Measurements from ENCODE around the gene GPC3.

Gene GPC3

DNA sequence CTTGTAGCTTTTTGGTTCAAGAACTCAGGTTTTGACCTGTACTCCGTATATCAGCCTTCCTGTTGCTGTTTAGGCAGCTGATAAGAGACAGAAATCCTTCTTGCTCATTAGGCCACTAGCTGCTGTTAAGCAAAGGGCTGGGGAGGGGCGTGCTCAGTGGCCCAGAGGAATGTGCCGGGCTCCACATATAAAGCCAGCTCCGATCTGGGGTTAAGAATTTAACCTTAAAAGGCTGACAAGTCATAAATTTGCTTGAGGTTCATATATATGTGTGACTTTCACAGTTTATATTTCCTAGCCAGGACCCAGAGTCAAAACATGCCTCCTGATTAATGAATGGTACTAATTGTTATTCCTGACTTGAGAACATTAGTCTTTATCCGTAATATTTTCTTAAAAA, 15.3 kb downstream of the GPC3 start:
- no peak for DNase-seq (ENCODE audit: low spot score)
- no peak for FAIRE-seq

DNA sequence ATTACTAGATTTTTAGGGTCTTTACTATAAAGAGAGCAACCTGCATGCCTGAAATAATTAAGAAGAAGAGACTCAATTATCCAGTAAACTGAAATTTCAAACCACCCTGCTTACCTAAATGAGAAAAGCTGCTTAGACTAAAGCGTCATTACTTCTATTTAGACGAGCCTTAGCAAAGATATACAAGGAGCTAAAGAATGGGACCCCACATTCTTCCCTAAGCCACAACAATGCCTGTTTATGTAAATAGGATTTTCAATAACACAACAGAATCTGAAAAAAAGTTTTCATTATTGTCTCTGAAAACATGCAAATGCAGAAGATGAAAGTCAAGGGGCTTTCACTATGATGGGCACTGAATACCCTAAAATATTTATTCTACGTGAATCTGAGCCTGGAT, 16.2 kb downstream of the GPC3 start:
- FAIRE-seq = no peak
- DNase-seq (ENCODE audit: low spot score) = no peak

DNA sequence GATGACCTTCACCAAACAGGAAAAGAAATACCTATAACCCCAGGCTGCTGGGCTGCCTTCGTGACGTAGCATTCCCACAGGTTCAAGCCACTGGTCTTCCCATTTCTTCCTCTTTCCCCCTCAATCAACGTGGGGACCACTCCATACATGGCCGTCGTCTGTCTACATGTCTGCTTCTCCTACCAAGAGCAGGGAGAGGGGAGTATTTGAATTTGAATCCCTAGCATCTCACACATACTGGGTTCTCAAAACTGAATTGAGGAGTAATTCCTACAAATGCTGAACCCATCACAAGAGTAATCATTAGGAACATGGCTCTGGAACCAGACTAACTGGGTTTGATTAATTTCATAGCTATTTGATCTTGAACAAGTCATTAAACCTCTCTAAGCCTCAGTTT, 17.3 kb downstream of the GPC3 start:
- DNase-seq (ENCODE audit: low spot score) = no peak
- FAIRE-seq = no peak

DNA sequence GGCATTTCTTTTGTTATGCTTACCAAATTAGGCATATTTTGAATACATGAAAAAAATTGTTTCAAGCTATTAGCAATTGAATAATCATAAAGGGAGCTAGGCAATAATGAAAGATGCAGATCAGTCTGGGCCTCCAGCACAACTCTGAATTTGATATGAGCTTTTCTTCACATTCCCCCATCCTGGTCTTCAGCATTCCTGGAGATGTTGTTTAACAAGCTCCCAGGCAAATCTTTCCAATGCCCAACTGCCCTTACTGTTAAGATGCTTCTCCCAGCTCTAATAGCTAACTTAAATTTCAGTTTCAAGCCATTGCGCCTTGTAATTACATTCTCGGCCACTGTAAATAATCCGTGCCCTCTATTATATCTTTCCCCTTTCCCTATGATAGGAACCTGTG, 19.2 kb downstream of the GPC3 start:
- no peak for FAIRE-seq
- no peak for DNase-seq (ENCODE audit: low spot score)

DNA sequence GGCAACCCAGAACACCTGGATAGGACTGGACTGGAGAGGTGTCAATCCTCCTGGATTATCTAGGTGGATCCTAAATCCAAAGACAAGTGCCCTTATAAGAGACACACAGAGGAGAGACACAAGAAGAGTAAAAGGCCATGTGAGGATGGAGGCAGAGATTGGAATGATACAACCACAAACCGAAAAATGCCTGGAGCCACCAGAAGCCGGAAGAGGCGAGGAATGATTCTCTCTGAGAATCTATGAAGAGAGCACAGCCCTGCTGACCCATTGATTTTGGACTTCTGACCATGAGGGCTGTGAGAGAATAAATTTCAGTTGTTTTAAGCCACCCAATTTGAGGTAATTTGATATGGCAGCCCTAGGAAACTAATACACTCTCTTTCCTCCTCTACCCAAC, 20.1 kb downstream of the GPC3 start:
- FAIRE-seq = no peak
- no peak for DNase-seq (ENCODE audit: low spot score)

DNA sequence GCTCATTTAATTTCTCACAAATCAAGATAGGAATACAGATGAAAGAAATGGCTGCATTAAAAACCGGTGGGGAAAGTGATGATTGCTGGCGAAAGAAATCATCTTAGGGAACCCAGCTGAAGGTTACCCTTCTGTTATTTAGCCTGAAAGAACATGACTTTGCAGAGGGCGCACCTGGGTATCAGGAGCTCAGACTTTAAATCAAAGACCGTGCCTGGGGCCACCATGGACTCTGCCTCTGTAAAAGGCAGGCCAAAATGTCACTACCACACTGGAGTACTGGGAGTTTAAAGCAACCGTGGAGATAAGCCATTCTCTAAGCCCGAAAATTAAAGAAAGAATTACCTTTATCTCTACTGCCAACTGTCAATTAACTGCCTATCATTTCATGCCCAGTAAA, 24.3 kb downstream of the GPC3 start:
- FAIRE-seq = no peak

DNA sequence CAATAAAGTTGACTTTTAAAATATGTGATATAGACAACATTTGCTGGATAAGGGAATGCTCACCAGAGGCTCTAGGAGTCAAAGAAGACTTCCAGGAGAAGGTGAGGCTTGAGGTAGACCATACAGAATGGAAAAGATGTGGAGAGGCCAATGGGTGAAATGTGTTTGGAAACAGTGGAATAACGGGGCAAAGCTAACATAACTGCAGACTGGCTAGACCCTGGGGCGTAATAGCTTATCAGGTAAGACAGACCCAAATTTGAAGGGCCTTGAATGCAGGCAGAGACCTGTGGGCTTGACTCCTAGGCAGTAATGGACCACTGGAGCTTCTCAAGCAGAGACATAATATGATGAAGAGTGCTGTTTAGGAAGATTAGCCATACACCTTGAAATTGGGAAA, 25.4 kb downstream of the GPC3 start:
- FAIRE-seq = no peak
- DNase-seq (ENCODE audit: low spot score) = no peak

More for the DNA sequence above, 24.3 kb downstream of the GPC3 start:
- no peak for DNase-seq (ENCODE audit: low spot score)

DNA sequence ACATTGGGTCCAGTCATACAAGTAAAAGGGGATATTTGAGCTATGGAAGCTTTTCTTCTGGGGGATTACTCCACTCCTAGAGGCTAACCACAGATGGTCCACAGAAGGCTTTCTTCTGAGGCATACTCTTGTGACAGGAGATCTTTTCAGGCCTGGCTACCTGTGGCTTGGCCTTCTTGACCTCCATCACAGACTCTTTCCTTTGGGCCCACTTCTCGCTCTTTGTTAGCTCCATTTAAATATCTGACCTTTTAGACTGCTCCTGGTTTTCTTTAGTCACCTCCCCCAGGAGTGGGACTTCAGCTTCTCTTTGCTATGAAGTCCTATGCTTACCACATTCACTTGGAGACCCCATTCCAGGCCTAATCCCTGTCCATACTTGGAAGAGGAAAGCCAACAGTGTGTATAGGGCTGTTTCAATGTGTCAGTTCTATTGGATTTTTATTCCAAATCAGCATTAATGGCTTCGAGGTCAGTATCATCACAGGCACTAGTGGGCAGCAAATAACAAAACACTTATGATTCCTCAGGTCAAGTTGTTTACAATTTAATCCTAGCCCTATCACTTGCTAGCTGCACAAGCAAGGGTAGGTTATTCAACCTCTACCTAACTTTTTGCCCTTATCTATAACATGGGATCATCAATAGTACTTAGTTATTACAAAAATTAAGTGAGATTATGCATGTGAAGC, 26.3 kb downstream of the GPC3 start:
- DNase-seq (ENCODE audit: low spot score) (no peak), FAIRE-seq (no peak)

DNA sequence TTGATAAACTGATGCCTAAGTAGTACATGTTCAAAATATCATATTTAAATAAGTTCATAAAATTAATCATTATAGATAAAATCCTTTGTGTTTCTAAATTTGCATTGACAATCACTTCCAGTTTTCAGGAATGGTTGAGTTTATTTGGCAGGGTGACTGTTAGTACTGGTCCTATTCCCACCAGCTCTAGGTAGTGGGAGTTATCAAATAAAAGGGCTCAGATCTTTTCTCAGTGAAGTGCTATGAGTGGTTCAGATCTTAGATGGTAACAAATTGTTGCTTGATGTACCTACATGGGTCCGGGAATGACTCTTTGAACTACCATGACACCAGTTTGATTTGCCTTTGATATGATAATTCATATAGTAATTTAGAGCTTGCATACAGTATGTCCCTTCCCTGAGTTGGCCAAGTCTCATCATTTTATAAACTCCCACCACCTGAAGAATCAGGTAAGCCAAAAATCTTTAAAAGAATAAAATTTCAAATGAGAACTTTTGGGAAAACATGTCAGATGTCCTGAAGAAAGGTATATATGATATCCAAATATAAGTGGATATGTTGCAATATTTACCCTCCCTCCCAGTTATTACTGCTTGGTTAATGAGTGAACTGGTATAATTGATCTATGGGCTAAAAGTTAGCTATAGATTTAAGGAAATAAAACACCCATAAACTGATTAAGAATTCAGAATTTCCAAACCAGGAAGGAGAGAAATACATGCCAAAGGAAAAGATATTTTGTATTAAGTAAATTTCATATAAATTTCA, 28.6 kb downstream of the GPC3 start:
- DNase-seq (ENCODE audit: low spot score) (no peak), FAIRE-seq (no peak)

DNA sequence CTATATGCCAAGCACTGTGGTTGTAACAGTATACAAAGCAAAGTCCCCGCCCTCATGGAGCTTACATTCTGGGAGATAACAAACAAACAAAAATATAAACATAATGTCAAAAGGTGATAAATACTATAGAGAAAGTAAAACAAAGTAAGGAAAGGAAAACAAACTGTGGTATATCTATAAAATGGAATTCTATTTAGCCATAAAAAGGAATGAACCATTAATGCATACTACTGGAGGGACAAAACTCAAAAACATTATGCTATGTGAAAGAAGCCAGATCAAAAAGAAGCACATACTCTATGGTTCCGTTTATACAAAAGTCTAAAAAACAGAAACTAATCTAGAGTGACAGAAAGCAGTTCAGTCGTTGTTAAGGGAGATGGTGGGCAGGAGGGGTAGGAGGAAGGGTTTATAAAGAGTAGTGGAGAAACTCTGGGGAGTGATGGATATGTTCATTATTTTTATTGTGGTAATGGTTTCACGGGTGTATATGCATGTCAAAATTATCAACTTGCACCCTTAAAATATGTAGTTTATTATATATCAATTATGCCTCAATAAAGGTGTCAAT, 31.5 kb downstream of the GPC3 start:
- DNase-seq (ENCODE audit: low spot score) (no peak), FAIRE-seq (no peak)

DNA sequence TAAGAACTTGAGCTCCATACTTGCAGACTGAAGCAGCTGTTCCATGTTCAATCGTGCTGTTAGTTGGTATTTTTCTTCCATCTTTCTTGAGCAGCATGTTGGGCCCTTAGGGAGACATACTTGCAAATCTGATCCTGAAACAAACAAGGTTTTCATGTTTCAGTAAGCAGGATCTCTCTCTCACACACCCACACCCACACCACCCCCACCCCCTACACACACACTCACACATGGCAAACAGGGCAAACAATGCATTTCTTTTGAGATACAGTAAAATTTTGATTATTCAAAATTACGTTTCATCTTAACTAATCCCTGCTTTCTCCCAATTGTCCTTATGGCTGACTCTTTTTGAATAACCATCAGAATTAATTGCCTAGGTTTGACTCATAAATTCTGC, 32.3 kb downstream of the GPC3 start:
- no peak for DNase-seq (ENCODE audit: low spot score)

DNA sequence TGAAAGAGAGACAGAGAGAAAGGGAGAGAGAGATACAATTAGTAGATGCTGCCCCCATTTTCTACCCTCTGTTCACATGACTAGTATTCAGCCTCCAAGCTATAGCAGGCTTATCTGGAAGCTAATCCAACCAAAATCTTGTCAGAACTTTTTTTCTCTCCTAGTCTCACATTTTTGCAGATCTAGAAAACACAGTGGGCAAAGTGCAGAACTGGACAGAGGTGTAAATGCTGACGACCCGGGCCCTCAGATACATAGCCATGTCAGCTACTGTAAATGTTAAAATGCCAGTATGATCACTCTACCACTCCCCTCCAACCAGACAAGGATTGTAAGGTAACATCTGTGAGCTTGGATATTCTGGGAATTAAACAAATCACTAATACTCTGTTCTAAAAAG, 34.3 kb downstream of the GPC3 start:
- FAIRE-seq = no peak
- DNase-seq (ENCODE audit: low spot score) = no peak

More for the DNA sequence above, 32.3 kb downstream of the GPC3 start:
- no peak for FAIRE-seq

DNA sequence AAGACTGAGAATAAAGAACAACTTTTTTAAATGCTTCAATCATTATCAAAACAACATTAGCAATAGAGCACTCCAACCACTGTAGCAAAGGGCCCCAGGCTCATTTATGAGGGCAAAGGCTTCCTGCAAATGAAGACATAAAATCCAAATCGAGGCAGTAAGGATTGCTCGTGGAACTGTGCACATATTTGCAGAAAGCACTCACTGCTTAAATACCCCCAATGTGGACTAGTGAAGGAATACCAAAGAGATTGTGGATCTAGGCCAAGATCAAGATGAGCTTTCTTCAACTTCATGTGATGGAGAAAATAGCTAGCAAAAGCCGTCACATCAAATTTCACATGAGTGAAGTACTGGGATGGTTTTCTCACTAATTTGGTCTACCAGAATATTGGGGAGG, 35.2 kb downstream of the GPC3 start:
- DNase-seq (ENCODE audit: low spot score) = no peak
- no peak for FAIRE-seq

DNA sequence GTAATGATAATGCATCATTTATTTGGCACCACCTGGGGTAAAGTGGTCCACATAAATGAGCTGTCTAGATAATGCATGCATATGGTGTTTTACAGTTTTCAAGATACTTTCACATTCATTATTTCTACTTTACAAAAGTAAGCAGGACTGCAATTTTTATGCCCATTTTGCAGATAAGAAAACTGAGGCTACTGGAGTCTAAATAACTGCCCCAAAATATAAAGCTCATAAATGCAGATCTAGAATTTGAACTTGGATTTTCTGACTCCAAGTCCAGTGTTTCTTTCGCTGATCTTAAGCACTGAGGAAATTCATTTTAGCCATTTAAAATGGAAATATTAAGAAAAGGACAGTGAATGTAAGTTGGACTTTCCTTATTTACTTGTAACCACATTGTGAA, 36.5 kb downstream of the GPC3 start:
- no peak for FAIRE-seq

DNA sequence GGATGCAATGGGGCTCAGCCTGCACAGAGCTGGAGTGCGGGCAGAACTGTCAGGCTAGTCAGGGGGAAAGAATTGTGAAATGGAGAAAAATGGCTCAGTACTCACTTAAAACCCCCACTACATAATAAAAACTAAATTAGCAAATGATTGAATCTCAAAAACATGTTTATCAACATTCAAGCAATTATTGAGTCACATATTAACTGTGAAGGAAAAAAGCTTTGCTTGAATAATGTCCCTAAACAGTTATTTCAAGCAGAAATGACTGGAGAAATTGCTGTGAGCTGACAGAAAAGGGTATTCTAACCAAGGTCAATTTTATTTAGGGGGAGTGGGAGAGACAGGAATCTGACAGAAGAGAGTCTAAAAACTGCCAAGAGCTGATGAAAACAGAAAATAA, 37.4 kb downstream of the GPC3 start:
- DNase-seq (ENCODE audit: low spot score) = no peak
- no peak for FAIRE-seq

More for the DNA sequence above, 36.5 kb downstream of the GPC3 start:
- DNase-seq (ENCODE audit: low spot score) = no peak

DNA sequence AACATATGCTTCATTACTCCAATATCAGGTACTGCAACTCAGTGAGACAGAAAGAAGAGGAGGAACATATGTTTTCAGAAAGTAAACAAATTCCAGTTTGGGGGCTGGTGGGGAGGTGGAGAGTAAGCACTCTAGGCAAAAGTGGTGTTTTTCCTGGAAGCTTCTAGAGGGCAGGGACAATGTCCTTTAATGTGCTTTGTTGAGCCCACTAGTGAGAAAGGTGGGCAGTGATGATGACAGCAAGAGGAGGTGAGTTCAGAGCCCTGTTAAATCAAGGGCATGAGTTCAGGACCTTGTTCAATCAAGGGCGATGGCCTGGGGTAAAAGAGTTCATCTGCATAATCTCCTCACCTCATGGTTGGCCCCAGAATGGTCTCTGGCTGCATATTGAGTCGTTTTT, 38.4 kb downstream of the GPC3 start:
- no peak for FAIRE-seq

DNA sequence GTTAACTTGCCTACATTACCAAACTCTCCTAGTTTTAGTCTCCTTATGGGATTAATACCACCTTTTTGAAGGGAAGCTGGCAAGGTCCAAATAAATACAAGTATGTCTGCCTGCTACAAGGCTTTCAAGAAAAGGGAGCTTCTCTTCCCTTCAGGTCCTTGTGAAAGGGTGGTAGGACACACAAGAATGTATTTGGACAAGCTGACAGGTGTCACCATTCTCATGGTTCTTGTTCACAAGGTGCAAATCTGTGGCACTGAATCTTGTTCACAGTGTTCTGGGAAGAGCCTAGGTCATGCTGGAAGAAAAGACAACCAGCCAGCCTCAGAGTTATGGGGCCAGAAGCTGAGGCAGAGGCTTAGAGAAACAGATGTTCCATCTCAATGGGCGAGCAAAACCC, 41.9 kb downstream of the GPC3 start:
- no peak for FAIRE-seq

More for the DNA sequence above, 38.4 kb downstream of the GPC3 start:
- DNase-seq (ENCODE audit: low spot score) = no peak

DNA sequence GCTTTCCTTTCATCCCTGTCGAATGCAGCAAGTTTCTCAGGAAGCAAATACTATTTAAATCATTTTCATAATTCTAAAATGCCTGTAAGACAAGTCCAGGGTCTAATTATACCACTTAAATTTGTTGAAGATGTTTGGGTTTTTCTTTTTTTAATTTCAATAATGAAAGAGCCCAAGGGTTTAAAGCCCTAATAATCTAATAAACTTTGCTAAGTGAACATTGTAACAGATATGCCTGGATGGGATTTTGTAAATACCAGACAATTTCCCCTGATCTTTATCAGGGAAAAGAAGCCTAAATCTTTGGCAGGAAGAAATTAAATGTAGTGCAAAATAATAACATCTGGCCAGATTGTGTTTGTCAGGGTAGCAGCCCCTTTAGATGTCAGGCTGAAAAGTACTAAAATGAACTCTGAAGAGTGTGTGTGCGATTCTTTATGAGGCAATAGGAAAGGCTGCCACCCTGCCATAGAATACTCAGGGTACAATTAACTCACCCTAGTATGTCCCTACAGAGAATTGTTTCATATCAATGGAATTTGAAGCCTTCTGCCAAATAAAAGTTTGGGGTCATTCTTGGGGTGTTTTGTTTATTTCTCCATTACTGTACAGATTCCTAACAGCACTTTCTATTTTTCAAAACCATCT, 45.6 kb downstream of the GPC3 start:
- no peak for DNase-seq (ENCODE audit: low spot score)
- no peak for FAIRE-seq

More for the DNA sequence above, 41.9 kb downstream of the GPC3 start:
- no peak for DNase-seq (ENCODE audit: low spot score)

DNA sequence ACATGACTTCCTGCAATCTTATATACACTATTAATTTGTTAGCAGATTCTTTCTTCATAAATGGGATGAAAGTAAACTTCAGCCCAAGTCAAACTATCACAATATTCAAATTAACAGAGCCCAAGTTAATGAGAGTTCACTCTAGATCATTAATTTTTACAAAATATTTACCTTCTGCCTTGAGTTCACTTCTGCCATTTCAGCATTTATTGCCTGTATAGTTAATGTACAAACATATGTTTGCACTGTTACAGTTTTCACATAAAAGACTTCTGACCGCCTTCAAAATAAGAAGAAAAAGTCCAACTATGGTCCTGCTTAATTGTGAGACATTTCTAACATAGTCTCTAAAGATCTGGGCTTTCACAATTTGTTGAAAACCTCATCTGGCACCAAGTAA, 46.9 kb downstream of the GPC3 start:
- FAIRE-seq (no peak), DNase-seq (ENCODE audit: low spot score) (no peak)

DNA sequence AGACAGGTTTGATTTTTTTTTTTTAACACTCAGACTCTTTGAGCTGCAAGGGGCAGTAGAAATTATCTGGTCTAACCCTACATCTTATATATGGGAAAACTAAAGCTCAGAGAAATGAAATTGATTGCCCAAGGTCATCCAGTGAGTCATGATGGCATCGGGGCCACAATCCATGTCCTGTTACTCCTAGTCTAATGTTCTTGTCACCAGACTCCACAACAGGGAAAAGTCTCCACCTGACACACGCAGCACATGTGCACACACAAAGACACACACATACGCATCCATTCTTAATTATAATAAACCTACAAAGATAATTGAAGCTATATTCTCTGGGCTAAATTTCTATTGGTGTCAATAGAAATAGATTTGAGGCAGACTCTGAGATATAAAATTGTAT, 48.4 kb downstream of the GPC3 start:
- DNase-seq (ENCODE audit: low spot score) = no peak
- no peak for FAIRE-seq

DNA sequence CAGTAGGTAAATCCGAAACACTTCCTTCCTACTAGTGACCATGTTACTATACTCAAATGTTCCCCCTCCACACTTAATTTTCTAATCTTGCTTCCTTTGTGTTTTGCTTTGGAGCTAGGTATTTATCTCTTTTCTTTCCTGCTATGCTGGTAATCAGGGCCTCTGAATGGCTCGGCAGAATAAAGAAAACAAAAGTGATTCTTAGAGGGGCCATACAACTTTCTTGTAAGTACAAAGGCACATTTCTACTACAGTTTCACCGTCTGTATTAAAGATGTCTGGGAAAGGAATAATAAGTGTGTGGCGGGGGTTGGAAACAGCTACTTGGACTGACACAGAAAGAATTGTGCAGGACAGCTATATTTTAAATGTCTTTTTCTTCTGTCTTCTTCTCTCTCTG, 50.3 kb downstream of the GPC3 start:
- FAIRE-seq (no peak), DNase-seq (ENCODE audit: low spot score) (no peak)

DNA sequence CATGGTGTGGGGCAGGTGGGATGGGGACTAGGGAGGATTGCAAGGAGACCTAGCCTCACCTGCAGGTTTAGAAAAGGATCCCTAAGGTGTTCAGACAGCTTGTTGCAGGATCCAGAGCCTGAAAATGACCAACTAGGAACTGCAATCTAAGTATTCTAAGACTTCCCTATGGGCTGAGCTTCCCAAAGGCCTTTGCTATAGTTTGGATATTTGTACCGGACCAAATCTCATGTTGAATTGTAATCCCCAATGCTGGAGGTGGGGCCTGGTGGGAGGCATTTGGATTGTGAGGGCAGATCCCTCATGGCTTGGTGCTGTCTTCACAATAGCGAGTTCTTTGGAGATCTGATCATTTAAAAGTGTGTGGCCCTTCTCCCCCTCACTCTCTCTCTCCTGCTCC, 52.1 kb downstream of the GPC3 start:
- no peak for FAIRE-seq

More for the DNA sequence above, 52.1 kb downstream of the GPC3 start:
- no peak for DNase-seq (ENCODE audit: low spot score)
